ENCODE measurements around the gene TNKS2.
A peak's percentile ranks its signal among the peaks of the same experiment; 100 is the strongest.
"Not testable (repeated sequence)": the region's sequence is repeated elsewhere in the genome, so short reads cannot be mapped to it uniquely, and the experiment has no call there.

TNKS2 gene

GRCh38 chr10:91797048-91797690 is 1.1 kb upstream of the TNKS2 start:
- DNase-seq = peak in 1 of 2 donors; percentile 14

GRCh38 chr10:91798649-91799611 is 704 bp downstream of the TNKS2 start:
- peak; percentile 19 to 22 for DNase-seq

- DNase-seq = no peak
Observed at GRCh38 chr10:91799612-91799975, 1.4 kb downstream of the TNKS2 start.

GRCh38 chr10:91800182-91800581 is 2.0 kb downstream of the TNKS2 start:
- no peak for DNase-seq

- no peak for DNase-seq
Observed at GRCh38 chr10:91800756-91801155, 2.5 kb downstream of the TNKS2 start.

- DNase-seq = no peak
Observed at GRCh38 chr10:91803386-91804125, 5.3 kb downstream of the TNKS2 start.

GRCh38 chr10:91804126-91804510 is 5.9 kb downstream of the TNKS2 start:
- no peak for DNase-seq

- no peak for DNase-seq
Observed at GRCh38 chr10:91805110-91805838, 7.0 kb downstream of the TNKS2 start.

GRCh38 chr10:91807264-91807663 is 9.0 kb downstream of the TNKS2 start:
- not testable (repeated sequence) for DNase-seq

GRCh38 chr10:91813251-91813650 is 15.0 kb downstream of the TNKS2 start:
- no peak for DNase-seq

- DNase-seq = no peak
Observed at GRCh38 chr10:91816981-91817380, 18.8 kb downstream of the TNKS2 start.

- DNase-seq = no peak
Observed at GRCh38 chr10:91820144-91820543, 21.9 kb downstream of the TNKS2 start.

- no peak for DNase-seq
Observed at GRCh38 chr10:91824076-91824475, 25.9 kb downstream of the TNKS2 start.

GRCh38 chr10:91829268-91829667 is 31.0 kb downstream of the TNKS2 start:
- DNase-seq = no peak

GRCh38 chr10:91838199-91838598 is 40.0 kb downstream of the TNKS2 start:
- no peak for DNase-seq

GRCh38 chr10:91843083-91843482 is 44.9 kb downstream of the TNKS2 start:
- no peak for DNase-seq

GRCh38 chr10:91856637-91857036 is 58.4 kb downstream of the TNKS2 start:
- no peak for DNase-seq

- DNase-seq = no peak
Observed at GRCh38 chr10:91860885-91861284, 62.7 kb downstream of the TNKS2 start.

- DNase-seq = no peak
Observed at GRCh38 chr10:91864099-91864498, 65.9 kb downstream of the TNKS2 start.

GRCh38 chr10:91864744-91865143 is 66.5 kb downstream of the TNKS2 start:
- DNase-seq = no peak

GRCh38 chr10:91865562-91866081 is 67.4 kb downstream of the TNKS2 start:
- DNase-seq = no peak

GRCh38 chr10:91875156-91875555 is 76.9 kb downstream of the TNKS2 start:
- no peak for DNase-seq

GRCh38 chr10:91875779-91876178 is 77.6 kb downstream of the TNKS2 start:
- DNase-seq = no peak
